ENCODE data around the gene MAN2A1. TPM values are rescaled to one million over a fixed set of nuclear protein-coding genes. Genes with fewer than 3 reads are reported as not detected.

Gene MAN2A1
- polyA plus RNA-seq, 2 of the 4 experiments (the other 2 are of a cell fraction): 15.8 to 51.5 TPM

DNA sequence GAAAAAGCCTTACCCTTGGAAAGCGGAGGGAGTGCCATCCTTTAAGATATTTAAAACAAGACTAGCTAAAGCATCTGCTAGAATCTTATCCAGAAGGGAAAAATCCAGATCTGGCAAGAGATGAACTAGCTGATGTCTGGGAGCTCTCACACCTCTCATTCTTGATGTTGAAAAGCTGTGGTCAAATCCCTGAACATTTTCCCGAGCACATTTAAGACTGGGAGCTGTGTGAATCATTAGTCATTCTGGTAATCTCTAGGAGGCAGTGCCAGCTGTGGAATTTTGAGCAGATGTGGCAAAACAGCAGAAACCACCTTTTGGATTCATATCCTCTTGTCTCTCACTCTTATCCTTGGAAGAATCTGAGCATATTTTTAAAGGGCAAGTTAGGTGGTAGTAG lies 218.0 kb downstream of the MAN2A1 start:
- CTCF ChIA-PET: no interaction called here
- no peak for ATAC-seq
- H3K4me1 ChIP-seq: no peaks in the 10 kb centered on the region
- WGBS (ENCODE audit: missing lambda C conversion rate): 50% methylated on average over 2 of the region's 2 CpGs
- H3K27ac ChIP-seq: no peak overlapping the region
- DNase-seq (ENCODE audit: low read depth in 1 of 2, low spot score in 1 of 2): no peak
- TF ChIP-seq, protein P1, sequence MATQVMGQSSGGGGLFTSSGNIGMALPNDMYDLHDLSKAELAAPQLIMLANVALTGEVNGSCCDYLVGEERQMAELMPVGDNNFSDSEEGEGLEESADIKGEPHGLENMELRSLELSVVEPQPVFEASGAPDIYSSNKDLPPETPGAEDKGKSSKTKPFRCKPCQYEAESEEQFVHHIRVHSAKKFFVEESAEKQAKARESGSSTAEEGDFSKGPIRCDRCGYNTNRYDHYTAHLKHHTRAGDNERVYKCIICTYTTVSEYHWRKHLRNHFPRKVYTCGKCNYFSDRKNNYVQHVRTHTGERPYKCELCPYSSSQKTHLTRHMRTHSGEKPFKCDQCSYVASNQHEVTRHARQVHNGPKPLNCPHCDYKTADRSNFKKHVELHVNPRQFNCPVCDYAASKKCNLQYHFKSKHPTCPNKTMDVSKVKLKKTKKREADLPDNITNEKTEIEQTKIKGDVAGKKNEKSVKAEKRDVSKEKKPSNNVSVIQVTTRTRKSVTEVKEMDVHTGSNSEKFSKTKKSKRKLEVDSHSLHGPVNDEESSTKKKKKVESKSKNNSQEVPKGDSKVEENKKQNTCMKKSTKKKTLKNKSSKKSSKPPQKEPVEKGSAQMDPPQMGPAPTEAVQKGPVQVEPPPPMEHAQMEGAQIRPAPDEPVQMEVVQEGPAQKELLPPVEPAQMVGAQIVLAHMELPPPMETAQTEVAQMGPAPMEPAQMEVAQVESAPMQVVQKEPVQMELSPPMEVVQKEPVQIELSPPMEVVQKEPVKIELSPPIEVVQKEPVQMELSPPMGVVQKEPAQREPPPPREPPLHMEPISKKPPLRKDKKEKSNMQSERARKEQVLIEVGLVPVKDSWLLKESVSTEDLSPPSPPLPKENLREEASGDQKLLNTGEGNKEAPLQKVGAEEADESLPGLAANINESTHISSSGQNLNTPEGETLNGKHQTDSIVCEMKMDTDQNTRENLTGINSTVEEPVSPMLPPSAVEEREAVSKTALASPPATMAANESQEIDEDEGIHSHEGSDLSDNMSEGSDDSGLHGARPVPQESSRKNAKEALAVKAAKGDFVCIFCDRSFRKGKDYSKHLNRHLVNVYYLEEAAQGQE (IDR thresholded peaks at IDR 0.05): no peak
- POLR2A ChIA-PET: no interaction called here
- no peak overlapping the region for H3K4me2 ChIP-seq
- FAIRE-seq: no peak
- H3K4me3 ChIP-seq: no peak overlapping the region
- no peaks in the 10 kb centered on the region for H3K9me3 ChIP-seq

DNA sequence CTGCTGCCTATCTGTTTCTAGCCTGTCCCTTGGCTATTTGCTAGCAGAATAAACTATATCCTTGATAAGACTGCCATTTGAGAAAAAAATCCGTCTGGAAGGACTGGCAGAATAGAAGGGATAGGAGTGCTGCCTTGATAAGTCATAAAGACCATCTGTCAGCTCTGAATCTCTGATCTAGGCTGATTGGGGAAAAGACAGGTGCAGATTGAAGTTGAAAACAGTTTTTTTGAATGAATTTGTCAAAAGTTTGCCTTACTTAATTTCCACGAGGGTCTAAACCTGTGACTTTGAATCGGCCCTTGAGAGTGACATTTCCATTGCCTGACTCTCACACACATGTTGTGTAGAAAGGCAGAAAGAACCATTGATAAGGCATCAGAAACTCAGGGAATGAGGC lies 218.6 kb downstream of the MAN2A1 start:
- CTCF ChIA-PET: no interaction called here
- WGBS (ENCODE audit: missing lambda C conversion rate): 4% methylated on average over 3 of the region's 3 CpGs
- Histone ChIP-seq H3K27ac (no peak overlapping the region), H3K9me3 (no peaks in the 10 kb centered on the region), H3K4me3 (no peak overlapping the region), H3K4me2 (no peak overlapping the region), H3K4me1 (no peaks in the 10 kb centered on the region)
- POLR2A ChIA-PET: no interaction called here
- FAIRE-seq (no peak), ATAC-seq (no peak), DNase-seq (ENCODE audit: low read depth in 1 of 2, low spot score in 1 of 2) (no peak)
- TF ChIP-seq HEYL (CRISPR knock-in tag; IDR thresholded peaks at IDR 0.05) (no peak), EP300 (IDR thresholded peaks at IDR 0.05) (no peak), MAZ (IDR thresholded peaks at IDR 0.05; ENCODE audit: borderline replicate concordance, low read depth, low read length) (no peak), CBX8 (IDR thresholded peaks at IDR 0.05) (no peak), FOSB (CRISPR knock-in tag; IDR thresholded peaks at IDR 0.05) (no peak), ZSCAN20 (CRISPR knock-in tag; IDR thresholded peaks at IDR 0.05) (no peak)
- TF ChIP-seq, protein P2, sequence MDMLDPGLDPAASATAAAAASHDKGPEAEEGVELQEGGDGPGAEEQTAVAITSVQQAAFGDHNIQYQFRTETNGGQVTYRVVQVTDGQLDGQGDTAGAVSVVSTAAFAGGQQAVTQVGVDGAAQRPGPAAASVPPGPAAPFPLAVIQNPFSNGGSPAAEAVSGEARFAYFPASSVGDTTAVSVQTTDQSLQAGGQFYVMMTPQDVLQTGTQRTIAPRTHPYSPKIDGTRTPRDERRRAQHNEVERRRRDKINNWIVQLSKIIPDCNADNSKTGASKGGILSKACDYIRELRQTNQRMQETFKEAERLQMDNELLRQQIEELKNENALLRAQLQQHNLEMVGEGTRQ (IDR thresholded peaks at IDR 0.05): no peak
- TF ChIP-seq, protein P3, sequence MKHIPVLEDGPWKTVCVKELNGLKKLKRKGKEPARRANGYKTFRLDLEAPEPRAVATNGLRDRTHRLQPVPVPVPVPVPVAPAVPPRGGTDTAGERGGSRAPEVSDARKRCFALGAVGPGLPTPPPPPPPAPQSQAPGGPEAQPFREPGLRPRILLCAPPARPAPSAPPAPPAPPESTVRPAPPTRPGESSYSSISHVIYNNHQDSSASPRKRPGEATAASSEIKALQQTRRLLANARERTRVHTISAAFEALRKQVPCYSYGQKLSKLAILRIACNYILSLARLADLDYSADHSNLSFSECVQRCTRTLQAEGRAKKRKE (CRISPR knock-in tag; IDR thresholded peaks at IDR 0.05; ENCODE audit: low read depth): no peak

DNA sequence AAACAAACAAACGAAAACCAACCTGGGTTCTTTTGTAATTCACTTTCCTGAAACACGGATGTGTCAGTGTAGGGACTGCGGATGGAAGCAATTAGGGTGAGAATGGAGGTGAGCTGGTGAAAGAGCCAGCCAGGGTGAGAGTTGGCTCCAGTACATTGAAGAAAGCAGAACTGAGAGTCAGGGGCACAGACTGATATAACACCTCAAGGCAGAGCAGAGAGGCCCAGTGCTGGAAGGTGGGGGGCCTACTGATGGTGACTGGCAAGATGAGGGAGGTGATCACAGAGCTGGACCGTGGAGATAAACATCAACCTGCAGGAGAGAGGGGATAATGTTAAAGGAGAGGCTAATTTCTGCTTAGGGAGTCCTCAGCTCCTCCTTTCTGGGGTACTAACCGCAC lies 221.1 kb downstream of the MAN2A1 start:
- Histone ChIP-seq H3K4me1 (no peaks in the 10 kb centered on the region), H3K9me3 (no peaks in the 10 kb centered on the region), H3K4me2 (no peak overlapping the region), H3K27ac (no peak overlapping the region), H3K4me3 (no peak overlapping the region)
- no peak for TF ChIP-seq ZNF302 (CRISPR knock-in tag; IDR thresholded peaks at IDR 0.05)
- TF ChIP-seq NPAS2 (CRISPR knock-in tag; IDR thresholded peaks at IDR 0.05; ENCODE audit: borderline replicate concordance): no peak
- TF ChIP-seq, protein P4, sequence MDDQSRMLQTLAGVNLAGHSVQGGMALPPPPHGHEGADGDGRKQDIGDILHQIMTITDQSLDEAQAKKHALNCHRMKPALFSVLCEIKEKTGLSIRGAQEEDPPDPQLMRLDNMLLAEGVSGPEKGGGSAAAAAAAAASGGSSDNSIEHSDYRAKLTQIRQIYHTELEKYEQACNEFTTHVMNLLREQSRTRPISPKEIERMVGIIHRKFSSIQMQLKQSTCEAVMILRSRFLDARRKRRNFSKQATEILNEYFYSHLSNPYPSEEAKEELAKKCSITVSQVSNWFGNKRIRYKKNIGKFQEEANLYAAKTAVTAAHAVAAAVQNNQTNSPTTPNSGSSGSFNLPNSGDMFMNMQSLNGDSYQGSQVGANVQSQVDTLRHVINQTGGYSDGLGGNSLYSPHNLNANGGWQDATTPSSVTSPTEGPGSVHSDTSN (IDR thresholded peaks at IDR 0.05): no peak
- TF ChIP-seq, protein P5, sequence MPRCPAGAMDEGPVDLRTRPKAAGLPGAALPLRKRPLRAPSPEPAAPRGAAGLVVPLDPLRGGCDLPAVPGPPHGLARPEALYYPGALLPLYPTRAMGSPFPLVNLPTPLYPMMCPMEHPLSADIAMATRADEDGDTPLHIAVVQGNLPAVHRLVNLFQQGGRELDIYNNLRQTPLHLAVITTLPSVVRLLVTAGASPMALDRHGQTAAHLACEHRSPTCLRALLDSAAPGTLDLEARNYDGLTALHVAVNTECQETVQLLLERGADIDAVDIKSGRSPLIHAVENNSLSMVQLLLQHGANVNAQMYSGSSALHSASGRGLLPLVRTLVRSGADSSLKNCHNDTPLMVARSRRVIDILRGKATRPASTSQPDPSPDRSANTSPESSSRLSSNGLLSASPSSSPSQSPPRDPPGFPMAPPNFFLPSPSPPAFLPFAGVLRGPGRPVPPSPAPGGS (IDR thresholded peaks at IDR 0.05): no peak
- TF ChIP-seq, protein P6, sequence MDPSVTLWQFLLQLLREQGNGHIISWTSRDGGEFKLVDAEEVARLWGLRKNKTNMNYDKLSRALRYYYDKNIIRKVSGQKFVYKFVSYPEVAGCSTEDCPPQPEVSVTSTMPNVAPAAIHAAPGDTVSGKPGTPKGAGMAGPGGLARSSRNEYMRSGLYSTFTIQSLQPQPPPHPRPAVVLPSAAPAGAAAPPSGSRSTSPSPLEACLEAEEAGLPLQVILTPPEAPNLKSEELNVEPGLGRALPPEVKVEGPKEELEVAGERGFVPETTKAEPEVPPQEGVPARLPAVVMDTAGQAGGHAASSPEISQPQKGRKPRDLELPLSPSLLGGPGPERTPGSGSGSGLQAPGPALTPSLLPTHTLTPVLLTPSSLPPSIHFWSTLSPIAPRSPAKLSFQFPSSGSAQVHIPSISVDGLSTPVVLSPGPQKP (IDR thresholded peaks at IDR 0.05; ENCODE audit: low read depth, low read length): no peak
- TF ChIP-seq HDAC2 (IDR thresholded peaks at IDR 0.05): no peak
- no peak for TF ChIP-seq JUN (IDR thresholded peaks at IDR 0.05)
- no peak for TF ChIP-seq NR3C1 (IDR thresholded peaks at IDR 0.05)
- TF ChIP-seq ZSCAN20 (CRISPR knock-in tag; IDR thresholded peaks at IDR 0.05): no peak
- ATAC-seq (no peak), DNase-seq (ENCODE audit: low read depth in 1 of 2, low spot score in 1 of 2) (no peak), FAIRE-seq (no peak)
- ChIA-PET CTCF (interaction anchor here (0.6 kb wide), 1 partner anchor 58 kb away, joined by 4 read pairs; no protein-coding TSS in a partner anchor), POLR2A (no interaction called here)
- WGBS (ENCODE audit: missing lambda C conversion rate): 42% methylated on average over 5 of the region's 5 CpGs
